Stimulated activated CD8-positive, alpha-beta memory T cell treated with anti-CD3 and anti-CD28 coated beads, Interleukin-2, amount 100 ng/mL, for 48 hours (primary cell): Measurements from ENCODE around the gene EIF4H.
"Not testable (repeated sequence)": the region's sequence is repeated elsewhere in the genome, so short reads cannot be mapped to it uniquely, and the experiment has no call there.

ENCODE experiments used
- DNase-seq, 2 donors: peaks; one replicate each; pipeline ENCODE4 v3.0.0-alpha.2; 2020; ENCODE audit warnings: low read depth in 2 of 2

Gene EIF4H

DNA sequence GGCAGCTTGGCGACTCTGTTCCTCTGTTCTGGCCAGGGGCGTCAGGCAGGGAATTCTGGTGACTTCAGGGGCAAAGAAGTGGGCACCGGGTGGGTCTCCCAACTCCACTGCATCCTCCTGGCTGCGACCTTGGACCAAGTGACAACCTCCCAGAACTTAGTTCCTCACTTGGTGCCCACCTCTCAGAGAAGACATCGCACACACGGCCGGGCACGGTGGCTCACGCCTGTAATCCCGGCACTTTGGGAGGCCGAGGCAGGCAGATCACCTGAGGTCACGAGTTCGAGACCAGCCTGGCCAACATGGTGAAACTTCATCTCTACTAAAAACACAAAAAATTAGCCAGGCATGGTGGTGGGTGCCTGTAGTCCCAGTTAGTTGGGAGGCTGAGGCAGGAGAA lies 50.8 kb downstream of the EIF4H start:
- DNase-seq: not testable (repeated sequence)

DNA sequence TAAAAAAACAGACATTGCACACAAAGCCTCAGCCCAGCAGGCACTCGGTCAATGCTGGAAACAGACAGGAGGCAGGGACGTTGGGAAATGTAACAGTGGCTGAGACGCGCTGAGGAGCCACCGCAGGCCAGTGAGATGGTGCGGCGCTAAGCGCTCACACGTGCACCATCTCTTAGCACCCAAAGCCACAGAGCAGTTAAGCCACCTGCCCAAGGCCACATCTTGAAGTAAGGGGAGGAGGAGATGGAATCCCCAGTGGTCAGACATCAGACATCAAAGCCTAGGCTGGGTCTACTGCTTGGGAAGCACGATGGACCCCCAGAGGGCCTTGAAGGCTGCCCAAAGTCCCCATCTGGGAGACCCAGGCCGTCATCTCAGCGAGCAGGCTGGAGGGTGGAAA lies 51.2 kb downstream of the EIF4H start:
- no peak for DNase-seq

DNA sequence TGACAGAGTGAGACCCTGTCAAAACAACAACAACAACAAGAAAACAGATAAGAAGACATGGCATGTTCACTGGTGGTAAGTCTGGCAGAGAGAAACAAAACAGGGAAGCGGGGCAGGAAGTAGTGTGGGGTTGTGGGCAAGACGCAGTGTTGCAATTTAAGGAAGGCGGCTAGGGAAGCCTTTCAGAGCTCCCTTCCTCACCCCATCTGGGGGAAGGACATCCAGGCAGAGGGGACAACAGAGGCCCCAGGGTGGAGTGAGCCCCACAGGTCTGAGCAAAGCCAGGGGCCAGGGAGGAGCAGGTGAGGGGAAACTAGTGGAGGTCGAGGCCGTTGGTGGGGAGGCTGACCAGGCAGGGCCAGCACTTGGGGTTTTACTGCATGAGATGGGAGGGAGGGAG lies 52.5 kb downstream of the EIF4H start:
- no peak for DNase-seq

DNA sequence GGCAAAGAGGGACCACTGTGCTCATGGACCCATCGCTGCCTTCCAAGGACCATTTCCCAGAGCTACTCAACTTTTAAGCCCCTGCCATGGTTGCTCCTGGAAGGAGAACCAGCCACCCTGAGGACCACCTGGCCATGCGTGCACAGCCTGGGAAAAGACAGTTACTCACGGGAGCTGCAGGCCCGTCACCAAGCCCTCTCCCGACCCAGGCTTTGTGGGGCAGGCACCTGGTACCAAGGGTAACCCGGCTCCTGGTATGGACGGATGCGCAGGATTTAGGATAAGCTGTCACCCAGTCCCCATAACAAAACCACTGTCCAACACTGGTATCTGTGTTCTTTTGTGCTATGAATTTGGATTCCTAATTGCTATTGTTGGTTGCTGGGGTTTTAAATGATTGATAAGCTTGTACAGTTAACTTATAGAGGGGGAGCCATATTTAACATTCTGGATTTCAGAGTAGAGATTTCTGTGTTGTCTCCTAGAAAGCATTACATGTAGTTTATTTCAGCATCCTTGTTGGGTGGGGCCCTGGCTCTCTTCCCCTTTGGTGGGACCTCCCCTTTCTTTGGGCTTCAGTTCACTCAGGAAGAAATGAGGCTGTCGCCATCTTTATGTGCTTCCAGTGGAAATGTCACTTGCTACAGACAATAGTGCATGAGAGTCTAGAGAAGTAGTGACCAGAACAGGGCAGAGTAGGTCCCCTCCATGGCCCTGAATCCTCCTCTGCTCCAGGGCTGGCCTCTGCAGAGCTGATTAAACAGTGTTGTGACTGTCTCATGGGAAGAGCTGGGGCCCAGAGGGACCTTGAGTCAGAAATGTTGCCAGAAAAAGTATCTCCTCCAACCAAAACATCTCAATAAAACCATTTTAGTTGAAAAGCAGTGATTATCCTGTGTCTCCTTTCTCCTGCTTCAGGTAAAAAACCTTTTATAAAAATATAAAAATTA lies 55.1 kb downstream of the EIF4H start:
- DNase-seq: no peak

DNA sequence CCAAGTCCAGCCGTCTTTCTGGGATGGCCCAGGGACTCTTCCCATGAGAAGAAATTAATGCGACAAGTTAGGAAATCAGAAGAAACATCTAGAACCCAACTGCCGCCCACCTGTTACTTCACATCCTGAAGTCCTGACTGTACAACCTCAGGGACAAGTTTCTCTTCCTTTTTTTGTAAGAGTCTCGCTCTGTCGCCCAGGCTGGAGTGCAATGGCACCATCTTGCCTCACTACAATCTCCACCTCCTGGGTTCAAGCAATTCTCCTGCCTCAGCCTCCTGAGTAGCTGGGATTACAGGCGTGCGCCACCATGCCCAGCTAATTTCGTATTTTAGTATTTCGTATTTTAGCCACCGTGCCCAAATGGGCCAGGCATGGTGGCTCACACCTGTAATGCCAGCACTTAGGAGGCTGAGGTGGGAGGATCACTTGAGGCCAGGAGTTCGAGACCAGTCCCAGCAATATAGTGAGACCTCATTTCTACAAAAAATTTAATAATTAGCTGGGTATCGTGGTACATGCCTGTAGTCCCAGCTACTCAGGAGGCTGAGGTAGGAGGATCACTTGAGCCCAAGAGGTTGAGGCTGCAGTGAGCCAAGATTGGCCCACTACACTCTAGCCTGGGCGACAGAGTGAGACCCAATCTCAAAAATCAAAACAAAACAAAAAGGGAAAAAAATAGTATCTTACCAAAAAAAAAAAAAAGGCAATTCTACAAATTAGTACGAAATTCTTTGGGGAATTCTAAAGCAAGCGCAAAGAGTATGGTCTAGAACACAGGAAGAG lies 56.5 kb downstream of the EIF4H start:
- no peak for DNase-seq

DNA sequence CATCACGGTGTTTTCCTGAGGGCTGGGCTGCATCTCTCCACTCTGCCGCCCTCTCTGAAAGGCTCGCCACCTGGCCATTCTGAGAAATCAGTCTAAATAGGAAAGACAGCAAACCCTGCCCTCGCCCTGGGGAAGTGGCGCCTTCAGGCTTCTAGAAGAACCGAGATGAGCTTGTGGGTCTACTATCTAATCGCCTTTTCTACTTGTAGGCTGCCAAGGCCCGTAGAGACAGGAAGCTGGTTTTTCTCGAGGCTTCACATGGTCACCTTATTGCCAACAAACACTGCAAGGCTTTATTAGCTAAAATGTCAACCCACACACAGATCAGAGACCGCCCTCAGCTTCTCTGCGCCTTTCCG lies 57.1 kb downstream of the EIF4H start:
- DNase-seq: no peak

DNA sequence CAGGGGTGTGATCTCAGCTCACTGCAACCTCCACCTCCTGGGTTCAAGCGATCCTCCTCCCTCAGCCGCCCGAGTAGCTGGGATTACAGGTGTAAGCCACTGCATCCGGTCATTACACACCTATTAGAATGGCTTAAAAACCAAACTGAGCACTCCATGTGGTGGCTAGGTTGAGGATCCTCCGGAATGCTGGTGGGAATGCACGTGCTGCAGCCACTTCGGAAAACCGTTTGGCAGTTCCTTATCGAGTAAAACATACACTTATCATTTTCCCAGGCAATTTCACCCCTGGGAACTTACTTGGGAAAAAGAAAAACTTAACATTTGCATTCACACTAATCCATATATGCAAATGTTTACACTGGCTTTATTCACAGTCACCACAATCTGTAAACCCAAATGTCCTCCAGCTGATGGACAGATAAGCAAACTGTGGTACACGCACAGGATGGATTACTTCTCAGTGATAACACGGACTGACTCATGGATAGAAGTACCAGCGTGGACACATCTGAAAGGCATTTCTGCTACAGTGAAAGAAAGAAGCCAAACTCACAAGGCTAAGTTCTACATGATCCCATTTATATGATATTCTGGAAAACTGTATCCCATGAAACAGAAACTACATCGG lies 59.6 kb downstream of the EIF4H start:
- DNase-seq: no peak

DNA sequence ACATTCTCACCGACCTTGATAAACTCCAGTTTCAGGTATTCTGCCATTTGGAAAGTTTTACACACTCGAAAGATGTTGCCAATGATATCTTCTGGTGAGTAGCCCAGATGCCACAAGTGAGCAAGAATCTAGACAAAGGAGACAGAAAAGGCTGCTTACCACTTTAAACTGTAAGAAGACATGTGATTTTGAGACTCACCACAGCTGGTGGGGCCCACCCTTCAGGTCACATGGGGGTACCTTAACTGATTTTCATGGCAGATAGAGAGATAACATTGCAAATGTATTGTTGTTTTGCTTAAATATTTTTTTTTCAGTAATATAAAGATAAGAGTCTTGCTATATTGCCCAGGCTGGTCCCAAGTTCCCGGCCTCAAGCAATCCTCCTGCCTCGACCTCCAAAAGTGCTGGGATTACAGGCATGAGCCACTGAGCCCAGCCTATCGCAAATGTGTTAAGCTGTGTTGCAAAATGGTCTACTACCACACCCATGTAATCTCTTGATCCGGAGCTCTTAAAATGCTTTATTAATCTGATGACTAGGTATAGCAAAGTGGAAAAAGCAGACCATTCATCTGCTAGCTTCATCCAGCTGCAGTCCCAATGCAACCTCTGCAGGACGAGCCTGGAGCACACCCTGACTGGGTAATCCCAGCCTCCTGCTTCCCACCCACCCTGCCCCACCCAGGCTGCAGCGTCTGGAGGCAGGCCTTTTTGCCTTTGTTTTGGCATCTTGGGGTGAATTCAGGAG lies 61.5 kb downstream of the EIF4H start:
- DNase-seq: no peak

DNA sequence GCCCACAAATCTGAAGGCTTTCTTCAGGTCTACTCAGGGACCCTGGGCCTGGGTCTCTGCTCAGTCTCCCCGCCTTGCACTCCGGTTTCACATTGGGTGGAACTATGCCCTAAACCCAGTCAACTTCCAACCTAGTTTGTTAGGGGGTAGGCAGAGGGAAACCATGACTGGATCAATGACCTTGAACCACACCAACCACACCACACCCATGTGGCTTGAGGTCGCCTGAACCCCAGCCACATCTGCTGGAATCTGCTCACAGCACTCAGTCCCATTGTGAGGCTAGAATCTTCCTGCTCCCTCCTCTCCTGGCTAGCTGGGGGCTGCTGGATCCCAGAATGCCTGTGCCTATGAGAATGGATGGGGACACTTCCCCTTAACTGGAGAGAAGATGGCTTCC lies 62.1 kb downstream of the EIF4H start:
- DNase-seq: no peak

DNA sequence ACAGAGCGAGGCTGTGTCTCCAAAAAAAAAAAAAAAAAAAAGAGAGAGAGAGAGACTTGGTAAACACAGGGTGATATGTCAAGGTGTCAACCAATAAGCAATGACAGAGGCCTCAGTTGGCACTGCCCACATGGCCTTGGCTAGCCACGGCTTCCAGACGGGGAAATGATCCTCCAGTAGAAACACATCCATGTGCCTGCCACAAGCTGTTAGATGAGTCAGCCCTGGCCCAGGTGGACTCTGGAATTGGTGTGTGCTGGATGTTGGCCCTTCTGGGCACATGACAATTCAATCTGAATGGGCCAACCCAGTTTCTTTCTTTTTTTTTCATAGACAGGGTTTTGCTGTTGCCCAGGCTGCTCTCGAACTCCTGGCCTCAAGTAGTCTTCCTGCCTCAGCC lies 66.3 kb downstream of the EIF4H start:
- no peak for DNase-seq

DNA sequence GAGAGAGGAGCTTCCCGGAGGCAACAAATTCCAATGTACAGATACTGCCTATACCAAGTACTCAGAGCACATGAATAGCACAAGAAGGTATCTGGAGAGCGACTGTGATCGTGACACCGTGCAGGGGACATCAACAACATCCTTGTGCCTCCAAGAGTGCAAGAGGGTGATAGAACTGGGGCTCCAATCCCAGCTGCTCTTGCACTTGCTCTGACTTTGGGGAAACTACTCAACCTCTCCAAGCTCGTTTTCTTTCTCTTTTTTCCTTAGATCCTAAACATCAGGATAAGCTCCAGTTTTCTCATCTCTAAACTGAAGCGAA lies 67.9 kb downstream of the EIF4H start:
- DNase-seq: no peak

DNA sequence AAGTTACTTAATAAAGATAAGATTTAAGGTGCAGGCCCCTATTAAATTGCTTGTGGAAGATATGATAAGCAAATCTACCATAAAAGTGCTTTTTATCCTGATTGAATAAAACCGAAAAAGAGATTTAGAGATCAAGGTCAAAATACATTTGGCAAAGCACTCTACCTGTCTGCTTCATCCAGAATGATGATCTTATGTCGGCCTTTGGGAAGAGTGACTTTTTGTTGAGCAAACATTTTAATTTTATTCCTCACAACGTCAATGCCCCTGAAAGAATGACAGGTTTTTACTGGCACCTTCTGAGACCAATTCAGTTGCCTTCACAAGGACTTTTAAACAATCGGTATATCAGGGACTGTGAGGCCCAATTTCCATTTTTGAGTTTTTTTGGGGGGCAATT lies 72.3 kb downstream of the EIF4H start:
- DNase-seq: no peak
